Measurements from ENCODE around the gene PRRC2A.

Gene PRRC2A

GRCh38 chr6:31579546-31580437 is 40.7 kb upstream of the PRRC2A start:
- DNase-seq (ENCODE audit: low spot score) = no peak
- POLR2A ChIA-PET (ENCODE audit: low non-redundant PET) = no interaction called here
- no peak overlapping the region for H3K27ac ChIP-seq
- no peak for TF ChIP-seq CTCF (conservative IDR thresholded peaks at IDR 0.05; ENCODE audit: low read depth)
- CTCF ChIA-PET = interaction anchor here (0.6 to 3.7 kb wide), 8 partner anchors 12 to 43 kb away, joined by 3 to 33 read pairs (median 5); partner anchors contain the start of genes ATP6V1G2 and NFKBIL1

- ChIA-PET POLR2A (ENCODE audit: low non-redundant PET) (no interaction called here), CTCF (interaction anchor here (0.6 to 3.7 kb wide), 9 partner anchors 12 to 43 kb away, joined by 3 to 33 read pairs (median 5); partner anchors contain the start of genes ATP6V1G2 and NFKBIL1)
- DNase-seq (ENCODE audit: low spot score) = no peak
- no peak for TF ChIP-seq CTCF (conservative IDR thresholded peaks at IDR 0.05; ENCODE audit: low read depth)
- no peak overlapping the region for H3K27ac ChIP-seq
Observed at GRCh38 chr6:31580438-31580740, 40.1 kb upstream of the PRRC2A start.

- peak; percentile 83 for DNase-seq (ENCODE audit: low spot score)
- peak; percentile 96 for TF ChIP-seq CTCF (conservative IDR thresholded peaks at IDR 0.05; ENCODE audit: low read depth)
- POLR2A ChIA-PET (ENCODE audit: low non-redundant PET) = interaction anchor here (1.2 kb wide), 1 partner anchor 18 kb away, joined by 3 read pairs; no protein-coding TSS in a partner anchor
- peak overlapping the region; percentile 43 for H3K27ac ChIP-seq
- CTCF ChIA-PET = interaction anchor here (0.6 to 3.7 kb wide), 12 partner anchors 13 to 230 kb away, joined by 3 to 33 read pairs (median 5); partner anchors contain the start of genes ATP6V1G2 and NFKBIL1
Observed at GRCh38 chr6:31580807-31581433, 39.6 kb upstream of the PRRC2A start.

- no peak for DNase-seq (ENCODE audit: low spot score)
Observed at GRCh38 chr6:31581434-31582229, 38.9 kb upstream of the PRRC2A start.

GRCh38 chr6:31582230-31582643 is 38.3 kb upstream of the PRRC2A start, which contains the start of gene LTB:
LTB (minus strand) TSS chr6:31582424; CDS start chr6:31582417, 7 bp downstream.
- CTCF ChIA-PET = interaction anchor here (0.8 to 2.9 kb wide), 3 partner anchors 16 to 36 kb away, joined by 4 to 13 read pairs (median 8); partner anchors contain the start of gene ATP6V1G2
- no peak for TF ChIP-seq CTCF (conservative IDR thresholded peaks at IDR 0.05; ENCODE audit: low read depth)
- DNase-seq (ENCODE audit: low spot score) = no peak
- POLR2A ChIA-PET (ENCODE audit: low non-redundant PET) = no interaction called here
- H3K27ac ChIP-seq = peak within 1 kb of the TSS; percentile 43

More at GRCh38 chr6:31581434-31582229, 38.9 kb upstream of the PRRC2A start:
- no peak for TF ChIP-seq CTCF (conservative IDR thresholded peaks at IDR 0.05; ENCODE audit: low read depth)
- peak overlapping the region; percentile 43 for H3K27ac ChIP-seq
- ChIA-PET POLR2A (ENCODE audit: low non-redundant PET) (interaction anchor here (1.2 kb wide), 1 partner anchor 17 kb away, joined by 3 read pairs; no protein-coding TSS in a partner anchor), CTCF (interaction anchor here (0.6 to 3.7 kb wide), 11 partner anchors 14 to 231 kb away, joined by 3 to 33 read pairs (median 5); partner anchors contain the start of gene ATP6V1G2)
